COR-L47 (cell line): Measurements from ENCODE around the gene QKI.

ENCODE experiments used
- DNase-seq: peaks from one replicate; lab custom pipeline; 2025; lab: John Stamatoyannopoulos, UW

The QKI gene

GRCh38 chr6:163620101-163620500 lies 205.6 kb downstream of the QKI start:
- no peak for DNase-seq

- DNase-seq = no peak
Observed at GRCh38 chr6:163620670-163621330, 206.3 kb downstream of the QKI start.

- DNase-seq = no peak
Observed at GRCh38 chr6:163625265-163625664, 210.7 kb downstream of the QKI start.

GRCh38 chr6:163626073-163626867 lies 211.8 kb downstream of the QKI start:
- no peak for DNase-seq

- no peak for DNase-seq
Observed at GRCh38 chr6:163627274-163628062, 212.9 kb downstream of the QKI start.
